ENCODE results near the gene RPE. TPM values are rescaled to one million over a fixed set of nuclear protein-coding genes. Genes with fewer than 3 reads are reported as not detected.

Gene RPE
- total RNA-seq, 1 donor from 2014 or later: 54.7 TPM

Other genes with a start within 250 kb of the RPE start
- gene UNC80, start 230.8 kb upstream of the RPE start, total RNA-seq (ENCODE audit: insufficient read depth, low replicate concordance): 4.6 TPM
- 53.0 TPM for gene KANSL1L, start 168.8 kb downstream of the RPE start, total RNA-seq (ENCODE audit: insufficient read depth, low replicate concordance)
- 6.0 TPM for gene ACADL, start 222.8 kb downstream of the RPE start, total RNA-seq (ENCODE audit: insufficient read depth, low replicate concordance)